Fibroblast of pulmonary artery (primary cell): ENCODE results near the gene BAHCC1.

Experiments
- DNase-seq: peaks from one replicate; pipeline ENCODE4 v3.0.0-alpha.2; 2010; ENCODE audit warnings: low read depth
- H3K4me3 ChIP-seq: replicated peaks from 2 replicates; pipeline ENCODE4 v1.5.1; 2011; ENCODE audit warnings: low read depth, mild to moderate bottlenecking, control low read depth, low read length, moderate library complexity
- TF ChIP-seq, protein P1 (sequence below): IDR thresholded peaks from 2 replicates; pipeline ENCODE4 v1.5.1; 2011; ENCODE audit warnings: mild to moderate bottlenecking, control low read depth, low read length, inconsistent platforms; ENCODE audit errors: missing control alignments

Gene BAHCC1

DNA sequence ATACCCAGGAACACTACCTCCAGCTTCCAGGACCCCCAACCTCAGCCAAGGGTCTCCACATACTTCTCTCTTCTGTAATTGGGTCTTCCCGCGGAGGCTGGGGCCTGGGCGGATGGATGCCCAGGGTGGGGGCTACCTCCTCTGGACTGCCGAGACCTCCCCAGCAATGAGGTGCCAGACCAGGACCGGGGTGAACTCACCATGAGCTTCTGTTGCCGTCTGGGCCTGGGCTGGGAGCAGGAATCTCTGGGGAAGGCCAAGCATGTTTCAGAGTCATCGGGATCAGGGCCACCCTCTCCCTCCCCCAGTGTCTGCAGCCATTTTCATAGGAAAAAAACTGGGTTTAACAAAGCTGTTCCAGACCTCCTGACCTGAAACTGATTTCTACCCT is 10.3 kb upstream of the BAHCC1 start:
- no peak for DNase-seq
- no peak overlapping the region for H3K4me3 ChIP-seq

DNA sequence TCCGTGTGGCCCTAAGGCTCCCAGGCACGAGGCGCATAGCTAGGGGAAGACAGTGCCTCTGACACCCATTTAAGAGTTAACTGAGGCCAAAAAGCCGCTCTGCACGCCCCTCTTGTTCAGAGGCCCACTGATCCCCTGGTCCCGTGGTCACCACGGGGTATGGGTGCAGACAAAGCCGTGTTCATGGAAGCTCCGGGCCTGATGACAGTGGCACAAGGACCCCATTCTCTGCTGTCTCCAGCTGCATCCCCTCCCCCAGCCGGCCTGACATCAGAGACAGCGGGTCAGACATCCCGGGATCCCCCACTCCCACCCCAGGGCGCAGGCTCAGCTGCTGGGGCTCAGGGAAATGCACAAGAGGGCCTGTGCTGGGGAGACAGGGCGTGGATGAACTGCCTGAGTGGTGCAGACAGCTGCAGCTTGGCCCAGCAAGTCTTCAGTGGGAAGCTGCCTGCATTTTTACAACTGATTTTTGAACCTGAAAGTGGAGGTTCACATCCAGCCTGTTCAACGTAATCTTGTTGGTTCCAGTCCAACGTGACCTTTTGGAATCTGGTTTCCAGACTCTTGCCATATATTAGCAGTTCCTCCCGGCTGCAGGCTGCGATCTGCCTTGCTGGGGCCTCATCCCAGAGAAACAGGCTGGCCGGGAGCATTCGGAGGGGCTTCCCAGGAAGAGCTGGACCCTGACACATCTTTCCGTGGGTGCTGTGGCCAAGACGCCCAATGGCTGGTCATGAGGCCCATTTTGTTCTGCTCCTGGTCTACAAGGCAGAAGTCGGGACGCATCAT is 9.7 kb upstream of the BAHCC1 start:
- no peak for DNase-seq
- TF ChIP-seq, protein P1, sequence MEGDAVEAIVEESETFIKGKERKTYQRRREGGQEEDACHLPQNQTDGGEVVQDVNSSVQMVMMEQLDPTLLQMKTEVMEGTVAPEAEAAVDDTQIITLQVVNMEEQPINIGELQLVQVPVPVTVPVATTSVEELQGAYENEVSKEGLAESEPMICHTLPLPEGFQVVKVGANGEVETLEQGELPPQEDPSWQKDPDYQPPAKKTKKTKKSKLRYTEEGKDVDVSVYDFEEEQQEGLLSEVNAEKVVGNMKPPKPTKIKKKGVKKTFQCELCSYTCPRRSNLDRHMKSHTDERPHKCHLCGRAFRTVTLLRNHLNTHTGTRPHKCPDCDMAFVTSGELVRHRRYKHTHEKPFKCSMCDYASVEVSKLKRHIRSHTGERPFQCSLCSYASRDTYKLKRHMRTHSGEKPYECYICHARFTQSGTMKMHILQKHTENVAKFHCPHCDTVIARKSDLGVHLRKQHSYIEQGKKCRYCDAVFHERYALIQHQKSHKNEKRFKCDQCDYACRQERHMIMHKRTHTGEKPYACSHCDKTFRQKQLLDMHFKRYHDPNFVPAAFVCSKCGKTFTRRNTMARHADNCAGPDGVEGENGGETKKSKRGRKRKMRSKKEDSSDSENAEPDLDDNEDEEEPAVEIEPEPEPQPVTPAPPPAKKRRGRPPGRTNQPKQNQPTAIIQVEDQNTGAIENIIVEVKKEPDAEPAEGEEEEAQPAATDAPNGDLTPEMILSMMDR, result no peak

More for the DNA sequence above, 10.3 kb upstream of the BAHCC1 start:
- TF ChIP-seq, protein P1, result no peak

DNA sequence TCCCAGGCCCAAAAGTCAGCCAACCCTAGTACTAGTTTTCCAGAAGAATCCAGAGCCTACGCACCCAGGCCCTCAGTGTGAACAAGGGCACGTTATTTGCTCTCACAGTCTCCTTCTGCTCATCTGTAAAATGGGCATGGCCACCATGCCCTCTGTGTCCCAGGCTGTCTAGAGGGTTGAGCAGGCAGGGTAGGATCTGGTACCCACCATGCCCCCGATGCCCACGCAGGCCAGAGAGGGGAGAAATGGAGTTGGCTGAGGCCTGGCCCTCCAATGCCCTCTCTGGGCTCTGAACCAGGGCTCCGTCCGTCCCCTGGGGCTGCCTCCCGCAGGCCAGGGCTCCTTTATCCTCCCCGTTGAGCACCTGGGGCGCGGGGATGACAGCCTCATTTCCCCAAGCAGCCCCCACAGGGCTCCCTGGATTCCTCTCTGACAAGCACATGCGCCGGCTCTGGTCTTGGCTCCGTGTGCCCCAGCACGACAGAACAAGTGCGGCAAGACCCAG is 9.1 kb upstream of the BAHCC1 start:
- TF ChIP-seq, protein P1, result no peak
- H3K4me3 ChIP-seq, result peak overlapping the region; percentile 66
- DNase-seq, result no peak

More for the DNA sequence above, 9.7 kb upstream of the BAHCC1 start:
- no peak overlapping the region for H3K4me3 ChIP-seq

DNA sequence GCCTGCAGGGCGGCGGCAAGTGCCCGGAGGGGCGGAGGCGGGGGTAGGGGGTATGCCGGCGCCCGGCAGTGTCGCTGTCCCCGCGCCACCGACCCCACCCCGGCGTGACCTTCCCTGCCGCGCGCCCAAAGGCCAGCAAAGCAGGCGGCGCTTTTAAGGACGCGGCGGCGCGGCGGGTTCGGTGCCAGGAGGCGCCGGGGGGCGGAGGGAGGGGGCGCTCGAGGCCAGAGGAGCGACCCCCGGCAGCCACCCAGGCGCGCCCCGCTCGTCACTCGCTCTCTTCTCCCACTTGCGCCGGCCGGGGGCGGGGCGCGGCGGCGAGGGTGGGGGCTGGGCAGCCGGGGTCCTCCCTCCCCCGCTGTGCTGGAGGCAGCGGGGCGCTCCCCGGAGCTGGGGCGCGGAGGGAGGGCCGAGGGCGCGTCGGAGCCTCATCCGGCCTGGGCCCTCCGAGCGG is 8.6 kb upstream of the BAHCC1 start:
- DNase-seq, result no peak
- peak overlapping the region; percentile 66 for H3K4me3 ChIP-seq
- TF ChIP-seq, protein P1, result no peak

DNA sequence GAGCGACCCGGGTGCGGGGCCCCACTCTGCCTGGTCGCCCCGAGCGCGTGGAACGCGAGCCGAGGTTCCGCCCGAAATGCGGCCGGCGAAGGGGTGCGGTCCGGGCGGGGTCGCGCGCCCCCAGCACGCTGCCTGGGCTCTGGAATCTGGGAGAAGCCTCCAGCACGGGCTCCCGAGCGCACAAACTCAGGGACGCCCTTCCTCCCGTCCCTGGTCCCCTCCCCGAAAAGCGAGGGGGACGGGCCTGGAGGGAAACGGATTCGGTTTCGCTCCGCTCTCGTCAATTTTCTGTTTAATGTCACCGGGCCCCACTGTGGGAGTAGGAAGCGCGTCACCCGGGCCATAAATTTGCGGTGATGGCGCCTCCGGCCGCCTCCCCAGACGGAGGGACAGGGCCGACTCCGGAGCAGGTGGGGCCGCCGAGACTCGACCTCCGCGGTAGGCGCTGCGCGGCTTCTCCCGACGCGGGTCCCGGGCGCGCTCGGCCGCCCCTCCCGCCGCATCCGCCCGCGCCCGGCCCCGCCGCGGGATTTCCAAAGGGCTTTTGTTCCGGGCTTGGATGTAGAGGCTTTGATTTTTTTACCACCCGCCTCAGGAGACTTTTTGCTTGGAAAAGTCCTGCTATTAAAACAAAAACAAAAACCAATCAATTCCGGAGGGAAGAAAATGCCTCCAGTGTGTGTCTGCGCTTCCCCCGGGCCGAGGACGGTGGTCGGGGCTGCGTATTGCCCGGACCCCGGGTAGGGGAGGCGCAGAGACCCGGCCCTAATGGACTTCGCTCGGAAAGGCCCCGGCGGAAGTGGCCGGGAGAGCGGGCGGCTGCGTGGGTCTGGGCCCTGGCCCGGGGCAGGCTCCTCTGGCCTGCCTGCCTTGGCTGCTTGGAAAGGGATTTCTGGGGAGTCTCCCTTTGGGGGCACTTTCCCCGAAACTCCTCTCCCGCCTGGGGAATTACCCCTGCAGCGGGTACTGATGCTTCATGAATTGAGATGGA is 7.9 kb upstream of the BAHCC1 start:
- DNase-seq, result peak; percentile 63
- TF ChIP-seq, protein P1, result no peak
- peak overlapping the region; percentile 66 for H3K4me3 ChIP-seq

DNA sequence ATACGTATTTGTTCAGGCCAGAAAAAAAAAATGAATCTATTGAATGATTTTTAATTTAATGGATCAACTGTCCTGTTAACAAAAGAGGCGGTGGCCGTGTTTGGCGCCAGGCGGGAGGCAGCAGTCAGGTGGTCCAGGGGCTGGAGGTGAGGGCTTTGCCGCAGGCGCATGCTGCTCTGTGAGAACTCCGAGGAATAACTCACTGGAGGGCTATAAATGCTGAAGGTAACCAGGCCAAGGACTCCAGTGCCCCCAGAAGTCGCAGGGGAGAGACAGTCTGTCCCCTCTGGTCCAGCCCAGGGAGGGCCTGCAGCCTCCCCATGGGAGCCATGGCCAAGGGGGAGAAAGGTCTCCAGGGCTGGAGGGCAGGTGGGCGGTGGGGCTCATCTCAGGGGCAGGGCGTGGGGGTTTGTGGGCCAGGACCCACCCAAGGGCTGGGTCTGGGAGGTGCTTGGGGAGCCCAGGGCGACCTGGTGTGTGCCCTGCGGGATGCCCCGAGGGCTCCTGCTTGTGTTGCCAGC is 7.1 kb upstream of the BAHCC1 start:
- no peak overlapping the region for H3K4me3 ChIP-seq
- TF ChIP-seq, protein P1, result no peak
- no peak for DNase-seq
